Fibroblast of skin of abdomen (primary cell): ENCODE results near the gene MS4A10.

Source experiments
- DNase-seq: peaks from one replicate; pipeline ENCODE4 v3.0.0-alpha.2; 2013

MS4A10 gene

GRCh38 chr11:60766547-60766946, 18.6 kb upstream of the MS4A10 start:
- DNase-seq = no peak

DNA sequence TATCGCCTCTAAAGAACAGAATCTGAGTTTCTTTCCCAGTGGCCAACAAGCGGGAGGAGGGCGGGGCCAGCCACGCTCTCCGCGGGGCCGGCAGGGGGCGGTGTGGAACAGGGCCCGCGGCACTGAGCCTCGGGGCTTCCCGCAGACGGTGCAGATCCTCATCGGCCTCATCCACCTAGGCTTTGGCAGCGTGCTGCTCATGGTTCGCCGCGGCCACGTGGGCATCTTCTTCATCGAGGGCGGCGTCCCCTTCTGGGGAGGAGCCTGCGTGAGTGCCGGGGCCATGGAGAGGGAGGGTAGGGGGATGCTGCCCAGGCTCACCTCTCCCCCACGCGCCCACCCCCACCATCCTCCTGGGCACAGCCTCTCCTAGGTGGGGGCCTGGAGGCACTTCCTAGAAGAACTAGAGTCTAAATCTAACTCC, 17.7 kb upstream of the MS4A10 start:
- no peak for DNase-seq

- no peak for DNase-seq
Measured at GRCh38 chr11:60768202-60768601, 16.9 kb upstream of the MS4A10 start.

DNA sequence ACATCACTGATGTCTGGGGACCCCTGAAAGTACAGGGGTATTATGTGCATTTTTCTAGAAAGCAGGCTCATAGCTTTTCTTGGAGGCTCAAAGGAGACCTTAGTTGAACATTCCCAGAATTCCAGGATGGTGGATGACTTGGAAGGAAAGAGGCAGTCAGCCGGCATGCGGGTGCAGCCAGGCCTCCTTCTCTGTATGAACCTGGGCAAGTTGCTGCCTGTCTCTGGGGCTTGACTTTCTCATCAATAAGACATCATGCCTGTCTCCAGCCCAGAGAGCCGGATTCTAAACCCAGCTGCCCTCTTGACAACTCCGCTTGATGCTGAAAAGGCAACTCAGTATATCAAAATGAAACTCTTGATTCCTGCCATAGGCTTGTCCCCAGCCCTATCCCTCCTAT, 15.9 kb upstream of the MS4A10 start:
- no peak for DNase-seq

- no peak for DNase-seq
Measured at GRCh38 chr11:60769811-60770210, 15.3 kb upstream of the MS4A10 start.

GRCh38 chr11:60771146-60771545, 14.0 kb upstream of the MS4A10 start:
- DNase-seq = no peak

DNA sequence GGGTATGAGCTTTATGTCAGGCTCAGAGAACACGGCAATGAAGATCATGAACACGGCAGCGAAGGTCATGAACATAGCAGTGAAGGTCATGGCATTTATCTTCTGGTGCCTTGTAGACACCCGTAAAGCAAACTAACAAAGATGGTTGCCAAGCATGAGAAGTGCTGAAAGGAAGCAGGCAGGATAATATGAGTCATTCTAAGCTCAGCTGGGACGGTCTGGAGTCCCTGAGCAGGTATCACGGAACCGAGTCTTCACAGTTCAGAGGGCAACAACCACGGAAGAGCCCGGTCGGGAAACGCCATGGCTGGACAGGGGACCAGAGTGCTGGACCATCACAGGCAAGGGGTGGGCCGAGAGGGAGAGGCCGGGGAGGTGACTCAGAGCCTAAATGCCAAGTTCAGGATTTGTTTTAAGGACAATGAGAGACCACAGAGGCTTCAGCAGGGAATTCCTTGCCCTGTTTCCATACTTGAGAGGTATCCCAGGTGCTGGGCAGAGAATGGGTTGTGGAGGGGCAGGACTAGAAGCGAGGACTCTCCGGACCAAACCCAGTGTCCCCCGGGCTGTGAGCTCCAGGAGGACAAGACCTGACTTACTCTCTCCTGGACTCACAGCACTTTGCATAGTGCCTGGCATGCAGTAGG, 13.1 kb upstream of the MS4A10 start:
- DNase-seq = no peak

DNA sequence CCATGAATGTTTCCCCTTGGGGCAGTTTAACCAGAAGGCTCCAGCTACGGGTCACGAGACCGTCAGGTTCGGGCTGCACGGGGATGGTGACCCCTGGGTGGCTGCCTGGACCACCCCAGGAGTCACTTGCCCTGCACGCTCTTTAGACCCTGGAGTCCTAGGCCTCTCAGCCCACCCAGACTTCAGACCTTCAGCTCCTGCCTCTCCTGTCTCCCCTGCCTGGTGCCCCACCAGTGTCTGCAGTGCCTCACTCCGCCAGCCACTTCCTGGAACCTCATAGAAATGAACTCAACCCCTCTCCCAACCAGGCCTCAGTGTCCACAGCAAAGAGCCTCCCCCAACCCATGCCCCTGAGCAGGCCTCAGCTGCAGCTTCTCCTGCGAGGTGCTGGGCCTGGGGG, 12.5 kb upstream of the MS4A10 start:
- DNase-seq = no peak

DNA sequence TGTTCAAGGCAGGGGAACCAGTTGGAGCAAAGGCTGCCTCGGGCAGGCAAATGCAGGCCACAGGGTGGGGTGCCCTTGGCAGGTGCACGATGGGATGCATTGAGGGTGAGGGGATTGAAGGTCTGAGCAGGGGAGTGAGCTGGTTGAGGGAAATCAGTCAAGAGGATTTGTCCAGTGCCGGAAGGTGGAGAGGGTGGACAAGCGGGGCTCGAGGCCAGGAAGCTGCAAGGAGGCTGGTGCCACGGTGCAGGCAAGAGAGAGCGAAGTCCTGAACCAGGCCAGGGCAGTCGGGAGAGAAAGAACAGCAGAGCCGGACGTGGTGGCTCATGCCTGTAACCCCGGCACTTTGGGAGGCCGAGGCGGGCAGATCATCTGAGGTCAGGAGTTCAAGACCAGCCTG, 10.4 kb upstream of the MS4A10 start:
- DNase-seq = no peak

GRCh38 chr11:60775420-60775961, 9.6 kb upstream of the MS4A10 start:
- DNase-seq = peak; percentile 85

- DNase-seq = no peak
Measured at GRCh38 chr11:60776167-60776566, 9.0 kb upstream of the MS4A10 start.

GRCh38 chr11:60777106-60777505, 8.0 kb upstream of the MS4A10 start:
- DNase-seq = no peak

DNA sequence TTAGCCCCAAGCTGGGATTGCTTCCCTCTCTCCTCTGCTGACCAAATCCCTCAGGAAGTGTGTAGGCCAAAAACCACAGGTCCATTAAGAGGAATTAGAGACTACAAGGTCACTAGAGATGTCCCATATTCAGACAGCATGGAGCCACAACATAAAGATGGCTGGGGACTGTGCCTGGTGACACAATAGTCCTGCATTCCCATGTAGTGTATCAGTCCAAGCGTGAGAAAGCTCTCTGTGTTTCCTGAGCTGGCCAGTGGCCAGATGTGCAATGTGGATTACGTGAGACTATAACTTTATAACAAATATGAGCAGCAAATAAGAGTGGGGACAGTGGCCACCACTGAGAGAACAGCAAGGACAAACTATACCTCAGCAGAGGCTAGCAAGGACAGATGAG, 7.6 kb upstream of the MS4A10 start:
- DNase-seq = peak; percentile 70

- no peak for DNase-seq
Measured at GRCh38 chr11:60780065-60780464, 5.1 kb upstream of the MS4A10 start.

- no peak for DNase-seq
Measured at GRCh38 chr11:60780774-60781173, 4.4 kb upstream of the MS4A10 start.

DNA sequence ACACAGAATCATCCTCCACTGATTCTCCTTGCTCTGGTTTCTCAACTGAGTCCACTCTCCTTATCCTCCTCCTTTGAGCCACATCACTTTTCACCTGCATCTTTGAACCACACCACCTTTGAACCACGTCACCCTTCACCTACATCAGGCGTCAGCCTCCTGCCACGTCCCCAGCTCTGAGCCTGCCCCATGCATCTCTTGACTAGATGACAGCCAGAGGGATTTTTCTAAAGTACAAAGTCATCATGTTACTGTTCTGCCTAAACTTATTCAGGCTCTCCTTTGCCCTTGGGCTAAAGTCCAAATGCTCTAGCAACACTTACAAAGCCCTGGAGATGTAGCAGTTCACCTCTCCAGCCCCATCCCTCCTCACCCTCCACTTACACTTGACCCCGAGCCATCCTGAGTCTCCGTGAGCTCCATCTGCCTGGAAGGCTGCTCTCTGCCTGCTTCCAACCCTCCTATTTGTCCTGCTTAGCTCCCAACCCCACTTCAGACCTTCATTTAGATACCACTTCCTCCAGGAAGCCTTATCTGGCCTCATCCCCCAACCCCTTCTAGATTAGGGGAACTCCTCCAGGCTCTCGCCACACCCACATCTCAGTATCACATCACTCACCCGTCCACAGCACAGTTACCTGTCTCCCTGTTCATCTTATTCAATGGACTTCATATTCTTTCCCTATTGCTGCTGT, 3.7 kb upstream of the MS4A10 start:
- no peak for DNase-seq

DNA sequence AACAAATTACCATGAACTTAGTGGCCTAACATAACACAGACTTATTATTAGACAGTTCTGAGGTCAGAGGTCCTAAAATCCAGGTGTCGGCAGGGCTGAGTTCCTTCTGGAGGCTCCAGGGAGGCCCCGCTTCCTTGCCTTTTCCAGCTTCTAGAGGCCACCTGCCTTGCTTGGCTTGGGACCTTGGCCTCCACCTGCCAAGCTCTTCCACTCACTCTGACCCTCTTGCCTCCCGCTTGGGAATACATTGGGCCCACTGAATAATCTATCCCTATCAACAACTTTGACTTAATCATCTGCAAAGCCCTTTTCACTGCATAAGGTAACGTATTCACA, 3.2 kb upstream of the MS4A10 start:
- DNase-seq = no peak

DNA sequence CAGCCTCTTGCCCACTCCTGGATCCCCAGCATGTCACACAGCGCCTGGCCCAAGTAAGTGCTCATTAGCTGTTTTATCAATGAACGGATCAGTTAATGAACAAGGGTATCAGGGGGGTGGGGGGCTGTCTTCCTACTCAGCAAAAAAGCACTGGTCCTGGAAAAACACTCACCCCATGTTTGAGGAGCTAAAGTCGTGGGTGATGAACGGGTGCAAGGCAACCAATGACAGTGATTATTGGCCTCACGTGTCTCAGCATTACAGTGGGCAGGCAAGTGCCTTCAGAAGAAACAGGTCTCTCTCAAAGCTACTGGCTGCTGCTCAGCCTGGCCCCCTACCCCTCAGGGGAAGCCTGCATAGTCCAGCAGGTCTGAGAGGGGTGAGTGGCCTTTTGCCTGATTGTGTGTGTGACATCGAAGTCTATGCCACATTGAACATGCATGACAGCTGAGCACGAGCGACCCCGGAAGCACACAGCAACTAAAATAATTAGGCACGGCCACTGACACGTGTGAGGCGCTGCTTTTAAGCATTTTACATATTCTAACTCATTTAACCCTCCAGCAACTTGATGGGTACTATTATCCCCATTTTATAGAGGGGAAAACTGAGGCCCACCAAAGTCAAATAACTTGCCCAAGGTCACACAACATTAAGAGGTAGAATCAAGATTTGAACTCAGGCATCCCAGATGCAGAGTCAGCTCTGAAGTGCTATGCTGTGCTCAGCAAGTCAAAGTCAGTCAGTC, 2.6 kb upstream of the MS4A10 start:
- DNase-seq = no peak

DNA sequence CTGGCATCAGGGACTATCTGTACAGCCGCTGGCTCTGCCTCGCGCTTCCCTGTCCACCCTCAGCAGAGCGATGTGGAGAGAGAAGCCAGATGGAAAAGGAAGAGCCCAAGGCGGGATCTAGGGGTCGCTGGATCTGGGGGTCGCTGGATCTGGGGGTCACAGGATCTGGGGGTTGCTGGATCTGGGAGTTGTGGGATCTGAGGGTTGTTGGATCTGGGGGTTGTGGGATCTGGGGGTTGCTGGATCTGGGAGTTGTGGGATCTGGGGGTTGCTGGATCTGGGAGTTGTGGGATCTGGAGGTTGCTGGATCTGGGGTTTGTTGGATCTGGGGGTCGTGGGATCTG, 2.0 kb upstream of the MS4A10 start:
- no peak for DNase-seq

GRCh38 chr11:60783911-60784310, 1.2 kb upstream of the MS4A10 start:
- no peak for DNase-seq

GRCh38 chr11:60785806-60786361, 751 bp downstream of the MS4A10 start:
- DNase-seq = peak; percentile 34

DNA sequence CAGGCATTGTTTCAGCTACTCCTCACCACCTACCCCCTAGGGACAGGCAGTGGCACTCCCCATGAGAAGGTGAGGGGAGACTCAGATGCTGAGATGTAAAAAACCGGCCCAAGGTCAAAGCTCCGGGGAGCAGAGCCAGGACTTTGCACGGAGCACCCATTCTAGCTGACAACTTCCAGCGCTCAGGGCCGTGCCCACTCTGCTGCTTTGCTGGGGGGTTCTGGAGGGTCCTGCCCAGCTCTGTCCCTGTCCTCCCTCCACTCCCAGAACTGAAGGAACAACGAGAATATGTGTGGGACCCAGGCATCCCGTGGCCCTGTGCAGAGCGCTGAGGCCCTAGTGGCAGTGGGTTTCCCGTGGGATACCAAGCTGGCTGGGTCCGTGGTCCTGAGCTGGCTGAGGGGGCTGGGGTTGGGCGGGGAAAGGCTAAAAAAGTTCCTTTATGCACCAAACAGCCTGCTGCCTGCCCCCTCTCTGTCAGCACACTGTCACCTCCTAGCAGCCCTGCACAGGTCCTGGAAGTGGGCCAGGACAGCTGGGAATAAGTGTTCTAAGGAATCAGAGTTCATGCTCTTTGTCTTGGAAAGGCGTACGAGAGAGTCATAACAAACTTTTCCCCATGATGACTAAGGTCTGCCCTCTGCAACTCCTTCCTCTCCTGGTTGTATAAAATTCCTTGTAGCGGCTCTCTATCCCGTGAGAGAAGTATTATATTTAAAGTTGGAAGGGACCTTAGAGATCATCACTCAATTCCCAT, 1.9 kb downstream of the MS4A10 start:
- DNase-seq = peak; percentile 64
